ENCODE data around the gene UBE2E2.

The UBE2E2 gene

GRCh38 chr3:23275814-23276213 is 72.7 kb downstream of the UBE2E2 start:
- H3K23ac ChIP-seq (ENCODE audit: low read depth, low read length, poor library complexity), result no peak overlapping the region
- H3K27ac ChIP-seq (replicated peaks; ENCODE audit: low read length), result no peak overlapping the region
- no peak overlapping the region for H2BK5ac ChIP-seq (ENCODE audit: low read length)
- no peak overlapping the region for H4K8ac ChIP-seq (ENCODE audit: low read depth, low read length)
- no peaks in the 10 kb centered on the region for H3K36me3 ChIP-seq (replicated peaks in 1 of 2; ENCODE audit: control insufficient read depth in 2 of 2, insufficient read depth in 2 of 2, low read length in 2 of 2)
- no peaks in the 10 kb centered on the region for H3K4me1 ChIP-seq (ENCODE audit: control insufficient read depth in 2 of 2, insufficient read depth in 1 of 2, low read depth in 1 of 2, low read length in 2 of 2)
- peaks cover 2% of the 10 kb centered on the region for H3K79me1 ChIP-seq (ENCODE audit: low read depth, low read length)
- H3K9ac ChIP-seq (ENCODE audit: low read depth, low read length, poor library complexity), result no peak overlapping the region
- DNase-seq (ENCODE audit: low spot score), result no peak
- no peak overlapping the region for H4K91ac ChIP-seq (ENCODE audit: low read depth, low read length, poor library complexity)
- no peak overlapping the region for H2BK12ac ChIP-seq (ENCODE audit: low read length)
- peaks cover 4 to 5% of the 10 kb centered on the region in 2 donors for H3K9me3 ChIP-seq (replicated peaks in 1 of 2; ENCODE audit: control insufficient read depth in 2 of 2, insufficient read depth in 1 of 2, low read depth in 1 of 2, low read length in 2 of 2)
- no peak overlapping the region for H2BK120ac ChIP-seq (ENCODE audit: low read depth, low read length)
- H3K14ac ChIP-seq (ENCODE audit: low read length), result no peak overlapping the region
- H3K4me2 ChIP-seq (ENCODE audit: insufficient read depth, low read length, poor library complexity, severe bottlenecking), result no peak overlapping the region
- no peak overlapping the region for H3K4me3 ChIP-seq (ENCODE audit: low read length in 2 of 2)
- no peak overlapping the region for H3K18ac ChIP-seq (ENCODE audit: low read length)
- no peak overlapping the region for H2AK5ac ChIP-seq (ENCODE audit: low read depth, low read length)
- no peak overlapping the region for H2AFZ ChIP-seq (ENCODE audit: low read length)
- H3K27me3 ChIP-seq (ENCODE audit: control insufficient read depth in 3 of 3, insufficient read depth in 3 of 3, low read depth in 1 of 3, low read length in 3 of 3), result no peaks in the 10 kb centered on the region
- H3K4ac ChIP-seq (ENCODE audit: low read length), result no peak overlapping the region
- H2BK15ac ChIP-seq (ENCODE audit: low read length), result no peak overlapping the region
- no CpG with 5 or more reads among the region's 2 CpGs for WGBS, 2 donors (ENCODE audit: extremely low coverage in 2 of 2, insufficient read length in 2 of 2, insufficient replicate concordance in 1 of 2)

GRCh38 chr3:23276913-23277658 is 74.0 kb downstream of the UBE2E2 start:
- no peak overlapping the region for H2BK12ac ChIP-seq (ENCODE audit: low read length)

GRCh38 chr3:23277688-23278087 is 74.6 kb downstream of the UBE2E2 start:
- Histone ChIP-seq H3K36me3 (replicated peaks in 1 of 2; ENCODE audit: control insufficient read depth in 2 of 2, insufficient read depth in 2 of 2, low read length in 2 of 2) (no peaks in the 10 kb centered on the region), H2AFZ (ENCODE audit: low read length) (no peak overlapping the region), H3K4me1 (ENCODE audit: control insufficient read depth in 2 of 2, insufficient read depth in 1 of 2, low read depth in 1 of 2, low read length in 2 of 2) (no peaks in the 10 kb centered on the region), H3K23ac (ENCODE audit: low read depth, low read length, poor library complexity) (no peak overlapping the region), H3K27ac (replicated peaks; ENCODE audit: low read length) (no peak overlapping the region), H4K8ac (ENCODE audit: low read depth, low read length) (no peak overlapping the region), H2BK5ac (ENCODE audit: low read length) (no peak overlapping the region), H2BK15ac (ENCODE audit: low read length) (no peak overlapping the region), H3K27me3 (ENCODE audit: control insufficient read depth in 3 of 3, insufficient read depth in 3 of 3, low read depth in 1 of 3, low read length in 3 of 3) (no peaks in the 10 kb centered on the region), H2BK12ac (ENCODE audit: low read length) (no peak overlapping the region), H3K14ac (ENCODE audit: low read length) (no peak overlapping the region), H2BK120ac (ENCODE audit: low read depth, low read length) (no peak overlapping the region), H3K4ac (ENCODE audit: low read length) (no peak overlapping the region), H3K79me1 (ENCODE audit: low read depth, low read length) (no peaks in the 10 kb centered on the region), H3K18ac (ENCODE audit: low read length) (no peak overlapping the region), H4K91ac (ENCODE audit: low read depth, low read length, poor library complexity) (no peak overlapping the region), H3K9ac (ENCODE audit: low read depth, low read length, poor library complexity) (no peak overlapping the region), H2AK5ac (ENCODE audit: low read depth, low read length) (no peak overlapping the region), H3K4me3 (ENCODE audit: low read length in 2 of 2) (no peak overlapping the region), H3K9me3 (replicated peaks in 1 of 2; ENCODE audit: control insufficient read depth in 2 of 2, insufficient read depth in 1 of 2, low read depth in 1 of 2, low read length in 2 of 2) (peaks cover under 1 to 1% of the 10 kb centered on the region in 2 donors), H3K4me2 (ENCODE audit: insufficient read depth, low read length, poor library complexity, severe bottlenecking) (no peak overlapping the region)
- no CpG with 5 or more reads among the region's 3 CpGs for WGBS, 2 donors (ENCODE audit: extremely low coverage in 2 of 2, insufficient read length in 2 of 2, insufficient replicate concordance in 1 of 2)
- no peak for DNase-seq (ENCODE audit: low spot score)

More at GRCh38 chr3:23276913-23277658, 74.0 kb downstream of the UBE2E2 start:
- H2AK5ac ChIP-seq (ENCODE audit: low read depth, low read length), result no peak overlapping the region
- no peak overlapping the region for H3K4ac ChIP-seq (ENCODE audit: low read length)
- no peak overlapping the region for H4K8ac ChIP-seq (ENCODE audit: low read depth, low read length)
- H2AFZ ChIP-seq (ENCODE audit: low read length), result no peak overlapping the region
- H3K9ac ChIP-seq (ENCODE audit: low read depth, low read length, poor library complexity), result no peak overlapping the region
- H3K4me3 ChIP-seq (ENCODE audit: low read length in 2 of 2), result no peak overlapping the region
- no peak overlapping the region for H2BK5ac ChIP-seq (ENCODE audit: low read length)
- H3K4me2 ChIP-seq (ENCODE audit: insufficient read depth, low read length, poor library complexity, severe bottlenecking), result no peak overlapping the region
- no peak overlapping the region for H2BK120ac ChIP-seq (ENCODE audit: low read depth, low read length)
- no peaks in the 10 kb centered on the region for H3K27me3 ChIP-seq (ENCODE audit: control insufficient read depth in 3 of 3, insufficient read depth in 3 of 3, low read depth in 1 of 3, low read length in 3 of 3)
- H3K18ac ChIP-seq (ENCODE audit: low read length), result no peak overlapping the region
- H3K36me3 ChIP-seq (replicated peaks in 1 of 2; ENCODE audit: control insufficient read depth in 2 of 2, insufficient read depth in 2 of 2, low read length in 2 of 2), result no peaks in the 10 kb centered on the region
- H4K91ac ChIP-seq (ENCODE audit: low read depth, low read length, poor library complexity), result no peak overlapping the region
- H3K79me1 ChIP-seq (ENCODE audit: low read depth, low read length), result no peaks in the 10 kb centered on the region
- H3K23ac ChIP-seq (ENCODE audit: low read depth, low read length, poor library complexity), result no peak overlapping the region
- DNase-seq (ENCODE audit: low spot score), result no peak
- no peak overlapping the region for H3K14ac ChIP-seq (ENCODE audit: low read length)
- no peaks in the 10 kb centered on the region for H3K4me1 ChIP-seq (ENCODE audit: control insufficient read depth in 2 of 2, insufficient read depth in 1 of 2, low read depth in 1 of 2, low read length in 2 of 2)
- WGBS, 2 donors (ENCODE audit: extremely low coverage in 2 of 2, insufficient read length in 2 of 2, insufficient replicate concordance in 1 of 2), result no CpG with 5 or more reads among the region's 7 CpGs
- H3K27ac ChIP-seq (replicated peaks; ENCODE audit: low read length), result no peak overlapping the region
- H3K9me3 ChIP-seq (replicated peaks in 1 of 2; ENCODE audit: control insufficient read depth in 2 of 2, insufficient read depth in 1 of 2, low read depth in 1 of 2, low read length in 2 of 2), result peaks cover 4 to 5% of the 10 kb centered on the region in 2 donors
- H2BK15ac ChIP-seq (ENCODE audit: low read length), result no peak overlapping the region

GRCh38 chr3:23283625-23284024 is 80.5 kb downstream of the UBE2E2 start:
- Histone ChIP-seq H3K4me3 (ENCODE audit: low read length in 2 of 2) (no peak overlapping the region), H3K36me3 (replicated peaks in 1 of 2; ENCODE audit: control insufficient read depth in 2 of 2, insufficient read depth in 2 of 2, low read length in 2 of 2) (no peaks in the 10 kb centered on the region), H3K9me3 (replicated peaks in 1 of 2; ENCODE audit: control insufficient read depth in 2 of 2, insufficient read depth in 1 of 2, low read depth in 1 of 2, low read length in 2 of 2) (no peaks in the 10 kb centered on the region), H2BK12ac (ENCODE audit: low read length) (no peak overlapping the region), H3K4me2 (ENCODE audit: insufficient read depth, low read length, poor library complexity, severe bottlenecking) (no peak overlapping the region), H2BK5ac (ENCODE audit: low read length) (no peak overlapping the region), H2AFZ (ENCODE audit: low read length) (no peak overlapping the region), H2BK120ac (ENCODE audit: low read depth, low read length) (no peak overlapping the region), H3K14ac (ENCODE audit: low read length) (no peak overlapping the region), H3K4me1 (ENCODE audit: control insufficient read depth in 2 of 2, insufficient read depth in 1 of 2, low read depth in 1 of 2, low read length in 2 of 2) (peaks cover 0 to 4% of the 10 kb centered on the region in 2 donors), H2AK5ac (ENCODE audit: low read depth, low read length) (no peak overlapping the region), H3K18ac (ENCODE audit: low read length) (no peak overlapping the region), H4K8ac (ENCODE audit: low read depth, low read length) (no peak overlapping the region), H4K91ac (ENCODE audit: low read depth, low read length, poor library complexity) (no peak overlapping the region), H3K27me3 (ENCODE audit: control insufficient read depth in 3 of 3, insufficient read depth in 3 of 3, low read depth in 1 of 3, low read length in 3 of 3) (no peaks in the 10 kb centered on the region), H3K9ac (ENCODE audit: low read depth, low read length, poor library complexity) (no peak overlapping the region), H3K27ac (replicated peaks; ENCODE audit: low read length) (no peak overlapping the region), H3K4ac (ENCODE audit: low read length) (no peak overlapping the region), H3K23ac (ENCODE audit: low read depth, low read length, poor library complexity) (no peak overlapping the region), H3K79me1 (ENCODE audit: low read depth, low read length) (no peaks in the 10 kb centered on the region), H2BK15ac (ENCODE audit: low read length) (no peak overlapping the region)
- no peak for DNase-seq (ENCODE audit: low spot score)
- no CpG with 5 or more reads among the region's 5 CpGs for WGBS, 2 donors (ENCODE audit: extremely low coverage in 2 of 2, insufficient read length in 2 of 2, insufficient replicate concordance in 1 of 2)
